WTC11 (cell line): Measurements from ENCODE around the gene VEGFC. TPM values are rescaled to one million over a fixed set of nuclear protein-coding genes. Genes with fewer than 3 reads are reported as not detected.

ENCODE experiments used
- ATAC-seq: fragments of 200-7000 bp; cut with Tn5 transposase; 2 replicates; pipeline ENCODE4 v1.10.0; 2021; ENCODE audit warnings: mild to moderate bottlenecking, moderate library complexity
- CTCF ChIA-PET: fragments of 300-600 bp; sonication (Branson Sonifier 250); formaldehyde crosslinking; loops from one replicate; lab custom pipeline; 2021; ENCODE audit warnings: antibody characterized with exemption; lab: Charles Lee
- POLR2A ChIA-PET: fragments of 350-600 bp; sonication (Branson Sonifier 250); formaldehyde crosslinking; loops from one replicate; lab custom pipeline; 2021; ENCODE audit warnings: antibody characterized with exemption; lab: Charles Lee
- DNase-seq: peaks from one replicate; pipeline ENCODE4 v3.0.0; 2021; ENCODE audit warnings: low spot score
- H3K27ac Mint-ChIP-seq: 2 replicates; pipeline ENCODE4 v1.8.0; 2021; ENCODE audit warnings: mixed read lengths
- H3K27me3 Mint-ChIP-seq: 2 replicates; pipeline ENCODE4 v1.8.0; 2021; ENCODE audit warnings: low read depth, mild to moderate bottlenecking, moderate library complexity, mixed read lengths
- H3K36me3 Mint-ChIP-seq: 2 replicates; pipeline ENCODE4 v1.8.0; 2021; ENCODE audit warnings: mixed read lengths
- H3K4me1 Mint-ChIP-seq: 2 replicates; pipeline ENCODE4 v1.8.0; 2022; ENCODE audit warnings: mixed read lengths
- H3K4me3 Mint-ChIP-seq: 2 replicates; pipeline ENCODE4 v1.8.0; 2021; ENCODE audit warnings: mild to moderate bottlenecking, moderate library complexity, mixed read lengths
- H3K9me3 Mint-ChIP-seq: 2 replicates; pipeline ENCODE4 v1.8.0; 2021; ENCODE audit warnings: mixed read lengths
- AR ChIP-seq: fragments of 250-450 bp; sonication (Bioruptor Pico); IDR thresholded peaks from 2 replicates; pipeline ENCODE4 v1.9.0; 2021; ENCODE audit warnings: mild to moderate bottlenecking
- ARID4B ChIP-seq: sonication (generic); formaldehyde crosslinking; IDR thresholded peaks from 2 replicates; pipeline ENCODE4 v1.8.0; 2023; ENCODE audit warnings: missing genetic modification reagents, mild to moderate bottlenecking, borderline replicate concordance
- ATF2 ChIP-seq: sonication (generic); formaldehyde crosslinking; IDR thresholded peaks from 2 replicates; pipeline ENCODE4 v1.8.1; 2022; ENCODE audit warnings: low read depth, missing genetic modification reagents, borderline replicate concordance
- CBFB ChIP-seq: sonication (generic); formaldehyde crosslinking; IDR thresholded peaks from 2 replicates; pipeline ENCODE4 v1.8.1; 2022; ENCODE audit warnings: mild to moderate bottlenecking, low read depth, missing genetic modification reagents
- EMX1 ChIP-seq: fragments of 250-450 bp; sonication (Bioruptor Pico); IDR thresholded peaks from 2 replicates; pipeline ENCODE4 v1.8.0; 2021; ENCODE audit warnings: mild to moderate bottlenecking
- ETV6 ChIP-seq: sonication (generic); formaldehyde crosslinking; IDR thresholded peaks from 2 replicates; pipeline ENCODE4 v1.8.1; 2022; ENCODE audit warnings: mild to moderate bottlenecking, missing genetic modification reagents
- FOXP1 ChIP-seq: sonication (generic); formaldehyde crosslinking; IDR thresholded peaks from 2 replicates; pipeline ENCODE4 v1.8.0; 2022; ENCODE audit warnings: missing genetic modification reagents, mild to moderate bottlenecking, moderate library complexity, borderline replicate concordance
- FOXP4 ChIP-seq: sonication (generic); formaldehyde crosslinking; IDR thresholded peaks from 2 replicates; pipeline ENCODE4 v1.8.0; 2022; ENCODE audit warnings: mild to moderate bottlenecking, missing genetic modification reagents
- GABPB1 ChIP-seq: sonication (generic); formaldehyde crosslinking; IDR thresholded peaks from 2 replicates; pipeline ENCODE4 v1.8.1; 2023; ENCODE audit warnings: mild to moderate bottlenecking, missing genetic modification reagents
- GTF2I ChIP-seq: fragments of 250-450 bp; sonication (Bioruptor Pico); conservative IDR thresholded peaks from 2 replicates; pipeline ENCODE4 v1.4.0; 2021; ENCODE audit warnings: mild to moderate bottlenecking
- IRF1 ChIP-seq: sonication (generic); formaldehyde crosslinking; IDR thresholded peaks from 2 replicates; pipeline ENCODE4 v1.8.0; 2023; ENCODE audit warnings: missing genetic modification reagents
- MXD4 ChIP-seq: fragments of 250-450 bp; sonication (Bioruptor Pico); IDR thresholded peaks from 2 replicates; pipeline ENCODE4 v1.8.0; 2021; ENCODE audit warnings: mild to moderate bottlenecking, moderate library complexity, borderline replicate concordance
- MYBL2 ChIP-seq: sonication (generic); formaldehyde crosslinking; IDR thresholded peaks from 2 replicates; pipeline ENCODE4 v1.8.1; 2023; ENCODE audit warnings: mild to moderate bottlenecking, moderate library complexity, missing genetic modification reagents
- NFATC4 ChIP-seq: fragments of 250-450 bp; sonication (Bioruptor Pico); IDR thresholded peaks from 2 replicates; pipeline ENCODE4 v1.9.0; 2021; ENCODE audit warnings: mild to moderate bottlenecking
- PREB ChIP-seq: sonication (generic); formaldehyde crosslinking; IDR thresholded peaks from 2 replicates; pipeline ENCODE4 v1.8.1; 2022; ENCODE audit warnings: mild to moderate bottlenecking, missing genetic modification reagents, moderate library complexity, borderline replicate concordance
- USF1 ChIP-seq: sonication (generic); formaldehyde crosslinking; IDR thresholded peaks from 2 replicates; pipeline ENCODE4 v1.8.0; 2022; ENCODE audit warnings: mild to moderate bottlenecking, missing genetic modification reagents
- ZNF232 ChIP-seq: sonication (generic); formaldehyde crosslinking; IDR thresholded peaks from 2 replicates; pipeline ENCODE4 v1.8.0; 2022; ENCODE audit warnings: mild to moderate bottlenecking, missing genetic modification reagents
- ZNF317 ChIP-seq: sonication (generic); formaldehyde crosslinking; IDR thresholded peaks from 2 replicates; pipeline ENCODE4 v1.8.1; 2023; ENCODE audit warnings: low read depth, mild to moderate bottlenecking, moderate library complexity, missing genetic modification reagents, borderline replicate concordance
- ZNF671 ChIP-seq: fragments of 250-450 bp; sonication (Bioruptor Pico); IDR thresholded peaks from 2 replicates; pipeline ENCODE4 v1.8.0; 2021; ENCODE audit warnings: mild to moderate bottlenecking
- total RNA-seq: library from RNA; stranded (reverse); gene quantifications from 3 replicates; pipeline ENCODE4 v1.2.3, GENCODE V29; 2021

The VEGFC gene
- total RNA-seq, 1 experiment from 2014 or later = 0.61 TPM

GRCh38 chr4:176654565-176655216 is 138.0 kb downstream of the VEGFC start:
- no peak overlapping the region for H3K27ac Mint-ChIP-seq
- ATAC-seq (no peak), DNase-seq (no peak)
- peaks cover 4% of the 10 kb centered on the region for H3K9me3 Mint-ChIP-seq
- no peaks in the 10 kb centered on the region for H3K36me3 Mint-ChIP-seq
- H3K4me1 Mint-ChIP-seq = no peaks in the 10 kb centered on the region
- ChIA-PET POLR2A (no interaction called here), CTCF (no interaction called here)
- H3K4me3 Mint-ChIP-seq = no peak overlapping the region
- no peaks in the 10 kb centered on the region for H3K27me3 Mint-ChIP-seq
- TF ChIP-seq GTF2I (CRISPR knock-in tag) (no peak), PREB (CRISPR knock-in tag) (no peak), ZNF232 (CRISPR knock-in tag) (no peak), ETV6 (CRISPR knock-in tag) (no peak), ATF2 (CRISPR knock-in tag) (no peak), ZNF317 (CRISPR knock-in tag) (no peak), FOXP1 (CRISPR knock-in tag) (no peak), MYBL2 (CRISPR knock-in tag) (no peak), USF1 (CRISPR knock-in tag) (no peak), EMX1 (CRISPR knock-in tag) (no peak), ARID4B (CRISPR knock-in tag) (no peak), MXD4 (CRISPR knock-in tag) (no peak), GABPB1 (CRISPR knock-in tag) (no peak), IRF1 (CRISPR knock-in tag) (no peak)

- no peak overlapping the region for H3K4me3 Mint-ChIP-seq
Observed at GRCh38 chr4:176653401-176654220, 139.1 kb downstream of the VEGFC start.

More at GRCh38 chr4:176653401-176654220, 139.1 kb downstream of the VEGFC start:
- CTCF ChIA-PET = no interaction called here
- ATAC-seq = no peak
- Mint-ChIP-seq H3K27me3 (no peaks in the 10 kb centered on the region), H3K27ac (no peak overlapping the region), H3K4me1 (no peaks in the 10 kb centered on the region), H3K36me3 (no peaks in the 10 kb centered on the region), H3K9me3 (peaks cover 4% of the 10 kb centered on the region)
- no peak for DNase-seq
- POLR2A ChIA-PET = no interaction called here
- TF ChIP-seq GABPB1 (CRISPR knock-in tag) (no peak), NFATC4 (CRISPR knock-in tag) (no peak), FOXP4 (CRISPR knock-in tag) (no peak), AR (CRISPR knock-in tag) (no peak), ZNF671 (CRISPR knock-in tag) (no peak), FOXP1 (CRISPR knock-in tag) (no peak), CBFB (CRISPR knock-in tag) (no peak)
